Activated naive CD8-positive, alpha-beta T cell treated with anti-CD3 and anti-CD28 coated beads, Interleukin-2, amount 10 ng/mL, durations not matched to agents 7 days and 5 days (primary cell): Measurements from ENCODE around the gene INPP5E. TPM values are rescaled to one million over a fixed set of nuclear protein-coding genes. Genes with fewer than 3 reads are reported as not detected.

Source experiments
- ATAC-seq: fragments of 150-1000 bp; cut with Tn5 transposase; one replicate; pipeline ENCODE4 v1.10.0; 2021; ENCODE audit warnings: low read depth, moderate library complexity
- POLR2A ChIA-PET: fragments of 350-600 bp; sonication (Branson Sonifier 250); formaldehyde crosslinking; loops from one replicate; lab custom pipeline; 2021; ENCODE audit warnings: antibody characterized with exemption; lab: Charles Lee
- DNase-seq: peaks from one replicate; pipeline ENCODE4 v3.0.0; 2021
- H3K27ac Mint-ChIP-seq: one replicate; pipeline ENCODE4 v1.8.0; 2022; ENCODE audit warnings: mild to moderate bottlenecking, mixed read lengths
- H3K27me3 Mint-ChIP-seq: one replicate; pipeline ENCODE4 v1.8.0; 2022; ENCODE audit warnings: mild to moderate bottlenecking, moderate library complexity, mixed read lengths
- H3K36me3 Mint-ChIP-seq: one replicate; pipeline ENCODE4 v1.8.0; 2021; ENCODE audit warnings: mild to moderate bottlenecking, mixed read lengths
- H3K4me1 Mint-ChIP-seq: one replicate; pipeline ENCODE4 v1.8.0; 2021; ENCODE audit warnings: mixed read lengths
- H3K4me3 Mint-ChIP-seq: one replicate; pipeline ENCODE4 v1.8.0; 2022; ENCODE audit warnings: mild to moderate bottlenecking, moderate library complexity, mixed read lengths
- H3K9me3 Mint-ChIP-seq: one replicate; pipeline ENCODE4 v1.8.0; 2021; ENCODE audit warnings: mixed read lengths
- total RNA-seq, 2 experiments: library from RNA; stranded (reverse); gene quantifications; one replicate each; pipeline ENCODE4 v1.2.3, GENCODE V29; 2021

Gene INPP5E
- total RNA-seq, 2 experiments from 2014 or later = 22.8 to 23.0 TPM

DNA sequence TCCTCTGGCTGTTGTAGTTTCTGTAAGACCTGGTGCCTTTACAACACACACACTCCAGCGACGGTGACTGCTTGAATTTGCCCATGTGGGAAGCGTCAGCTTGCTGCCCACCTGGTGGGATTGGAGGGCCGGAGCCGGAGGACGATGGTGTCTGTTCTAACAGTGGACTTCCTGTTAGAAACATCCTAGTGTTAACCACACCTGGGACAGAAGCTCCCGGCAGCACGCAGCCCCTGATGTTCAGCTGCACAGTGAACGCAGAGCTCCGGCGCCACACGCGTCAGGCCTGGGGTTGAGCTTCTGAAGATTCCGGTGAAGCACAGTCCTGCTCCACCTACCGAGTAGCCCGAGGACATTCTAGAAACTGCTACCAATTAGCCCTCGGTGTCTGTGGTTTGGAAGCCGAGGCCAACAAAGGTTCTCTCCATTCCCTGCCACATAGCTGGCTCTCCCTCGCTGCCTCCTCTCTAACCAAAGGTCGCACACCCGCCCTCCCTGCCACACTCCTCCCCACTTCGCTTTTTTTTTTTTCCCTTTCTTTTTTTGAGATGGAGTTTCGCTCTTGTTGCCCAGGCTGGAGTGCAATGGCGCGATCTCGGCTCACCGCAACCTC lies 14.8 kb downstream of the INPP5E start:
- H3K4me1 Mint-ChIP-seq = no peaks in the 10 kb centered on the region
- H3K4me3 Mint-ChIP-seq = no peak overlapping the region
- peaks cover 1% of the 10 kb centered on the region for H3K36me3 Mint-ChIP-seq
- no peaks in the 10 kb centered on the region for H3K27me3 Mint-ChIP-seq
- peak overlapping the region; percentile 36 for H3K27ac Mint-ChIP-seq
- H3K9me3 Mint-ChIP-seq = no peaks in the 10 kb centered on the region
- POLR2A ChIA-PET = interaction anchor here (0.5 to 0.6 kb wide), 2 partner anchors 21 to 56 kb away, joined by 3 to 4 read pairs; no protein-coding TSS in a partner anchor
- no peak for DNase-seq
- no peak for ATAC-seq

DNA sequence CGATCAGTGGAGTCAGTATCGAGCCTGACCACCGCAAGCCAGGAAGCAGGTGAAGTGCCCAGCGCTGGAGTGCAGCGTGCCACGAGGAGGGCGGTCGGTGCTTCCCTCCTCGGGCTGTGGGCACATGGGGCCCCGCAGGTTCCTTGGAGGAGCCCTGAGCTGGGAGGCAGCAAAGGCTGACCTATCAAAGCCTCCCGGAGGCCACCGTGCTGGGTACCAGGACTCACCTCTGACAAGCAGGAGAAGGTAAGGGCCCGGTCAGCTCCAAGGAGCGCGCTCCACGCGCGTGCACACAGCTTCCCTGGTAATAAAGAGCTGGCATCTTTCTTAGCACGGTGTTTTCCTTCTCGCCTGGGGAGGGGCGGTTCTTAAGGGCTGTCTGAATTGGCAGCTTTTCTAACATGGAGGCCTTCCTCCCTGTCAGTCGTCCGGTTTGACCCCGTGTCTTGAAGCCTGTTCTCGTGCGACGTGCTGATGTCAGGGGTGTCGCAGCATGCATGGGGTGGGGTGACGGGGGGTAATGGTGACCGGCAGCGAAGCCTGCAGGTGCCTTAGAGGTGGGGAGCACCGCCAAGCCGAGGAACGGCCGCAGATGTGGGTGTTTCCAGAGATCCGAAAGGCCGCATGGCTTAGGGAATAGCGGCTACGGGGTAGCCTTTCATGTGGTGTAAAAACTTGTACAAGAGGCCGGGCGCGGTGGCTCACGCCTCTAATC lies 16.1 kb downstream of the INPP5E start:
- Mint-ChIP-seq H3K27ac (no peak overlapping the region), H3K4me1 (no peaks in the 10 kb centered on the region)
- POLR2A ChIA-PET = interaction anchor here (1.2 kb wide), 1 partner anchor 14 kb away, joined by 3 read pairs; the partner anchor contains the start of genes ENTR1 and PMPCA

DNA sequence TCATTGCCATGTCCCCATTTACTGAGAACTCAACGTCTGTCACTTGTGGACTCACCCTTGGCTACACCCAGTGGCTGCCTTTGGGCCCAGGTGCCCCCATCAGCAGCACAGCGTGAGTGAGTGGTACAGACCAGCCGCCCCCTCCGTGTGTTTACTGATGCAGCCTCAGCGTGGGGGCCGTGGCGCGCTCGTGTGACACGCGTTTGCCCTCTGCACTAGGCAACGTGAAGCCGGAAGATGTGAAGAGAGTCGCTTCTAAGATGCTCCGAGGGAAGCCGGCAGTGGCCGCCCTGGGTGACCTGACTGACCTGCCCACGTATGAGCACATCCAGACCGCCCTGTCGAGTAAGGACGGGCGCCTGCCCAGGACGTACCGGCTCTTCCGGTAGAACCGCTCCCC lies 16.8 kb downstream of the INPP5E start:
- no peak for ATAC-seq
- Mint-ChIP-seq H3K4me3 (no peak overlapping the region), H3K4me1 (no peaks in the 10 kb centered on the region), H3K36me3 (peaks cover 4% of the 10 kb centered on the region), H3K27ac (no peak overlapping the region), H3K9me3 (no peaks in the 10 kb centered on the region), H3K27me3 (no peaks in the 10 kb centered on the region)
- no peak for DNase-seq
- POLR2A ChIA-PET = interaction anchor here (1.2 kb wide), 1 partner anchor 13 kb away, joined by 3 read pairs; the partner anchor contains the start of genes ENTR1 and PMPCA

More for the DNA sequence above, 16.1 kb downstream of the INPP5E start:
- H3K36me3 Mint-ChIP-seq = peaks cover 4% of the 10 kb centered on the region
- ATAC-seq (no peak), DNase-seq (no peak)
- H3K27me3 Mint-ChIP-seq = no peaks in the 10 kb centered on the region
- H3K4me3 Mint-ChIP-seq = no peak overlapping the region
- H3K9me3 Mint-ChIP-seq = no peaks in the 10 kb centered on the region

DNA sequence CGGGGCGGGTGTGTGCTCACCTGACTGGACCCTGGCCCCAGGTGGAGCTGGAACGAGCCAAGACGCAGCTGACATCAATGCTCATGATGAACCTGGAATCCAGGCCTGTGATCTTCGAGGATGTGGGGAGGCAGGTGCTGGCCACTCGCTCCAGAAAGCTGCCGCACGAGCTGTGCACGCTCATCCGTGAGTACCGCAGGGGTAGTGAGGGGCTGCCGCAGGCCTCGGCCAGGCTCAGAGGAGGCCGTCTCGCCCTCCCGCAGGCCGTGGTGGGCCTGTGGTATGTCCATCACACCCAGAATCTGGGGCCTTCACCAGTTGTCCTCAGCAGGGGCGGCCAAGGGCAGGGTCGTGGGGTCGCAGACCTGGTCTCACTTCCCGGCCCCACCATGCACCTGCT lies 17.9 kb downstream of the INPP5E start:
- Mint-ChIP-seq H3K36me3 (peaks cover 4% of the 10 kb centered on the region), H3K27ac (no peak overlapping the region), H3K4me3 (no peak overlapping the region), H3K9me3 (no peaks in the 10 kb centered on the region), H3K4me1 (no peaks in the 10 kb centered on the region), H3K27me3 (no peaks in the 10 kb centered on the region)
- POLR2A ChIA-PET = no interaction called here
- ATAC-seq (no peak), DNase-seq (no peak)

DNA sequence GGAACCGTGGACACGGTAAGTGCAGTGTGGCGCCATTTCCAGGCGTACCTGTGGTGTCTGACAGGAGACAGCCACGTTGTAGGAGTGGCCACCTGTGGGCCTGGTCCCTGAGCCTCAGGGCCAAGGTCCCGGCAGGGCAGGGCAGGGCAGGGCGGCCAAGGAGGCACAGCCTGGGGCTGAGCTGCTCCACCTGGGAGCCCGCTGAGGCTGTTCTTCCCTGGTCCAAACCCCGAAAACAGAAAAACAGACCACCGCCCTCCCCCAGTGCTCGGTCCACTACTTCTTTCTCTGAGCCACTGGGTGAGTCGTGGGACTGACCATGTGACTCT lies 20.6 kb downstream of the INPP5E start:
- peaks cover 8% of the 10 kb centered on the region for H3K36me3 Mint-ChIP-seq
- no peaks in the 10 kb centered on the region for H3K9me3 Mint-ChIP-seq
- ATAC-seq = no peak
- no peaks in the 10 kb centered on the region for H3K4me1 Mint-ChIP-seq
- POLR2A ChIA-PET = no interaction called here
- no peak overlapping the region for H3K4me3 Mint-ChIP-seq
- no peak overlapping the region for H3K27ac Mint-ChIP-seq
- no peaks in the 10 kb centered on the region for H3K27me3 Mint-ChIP-seq
- no peak for DNase-seq

DNA sequence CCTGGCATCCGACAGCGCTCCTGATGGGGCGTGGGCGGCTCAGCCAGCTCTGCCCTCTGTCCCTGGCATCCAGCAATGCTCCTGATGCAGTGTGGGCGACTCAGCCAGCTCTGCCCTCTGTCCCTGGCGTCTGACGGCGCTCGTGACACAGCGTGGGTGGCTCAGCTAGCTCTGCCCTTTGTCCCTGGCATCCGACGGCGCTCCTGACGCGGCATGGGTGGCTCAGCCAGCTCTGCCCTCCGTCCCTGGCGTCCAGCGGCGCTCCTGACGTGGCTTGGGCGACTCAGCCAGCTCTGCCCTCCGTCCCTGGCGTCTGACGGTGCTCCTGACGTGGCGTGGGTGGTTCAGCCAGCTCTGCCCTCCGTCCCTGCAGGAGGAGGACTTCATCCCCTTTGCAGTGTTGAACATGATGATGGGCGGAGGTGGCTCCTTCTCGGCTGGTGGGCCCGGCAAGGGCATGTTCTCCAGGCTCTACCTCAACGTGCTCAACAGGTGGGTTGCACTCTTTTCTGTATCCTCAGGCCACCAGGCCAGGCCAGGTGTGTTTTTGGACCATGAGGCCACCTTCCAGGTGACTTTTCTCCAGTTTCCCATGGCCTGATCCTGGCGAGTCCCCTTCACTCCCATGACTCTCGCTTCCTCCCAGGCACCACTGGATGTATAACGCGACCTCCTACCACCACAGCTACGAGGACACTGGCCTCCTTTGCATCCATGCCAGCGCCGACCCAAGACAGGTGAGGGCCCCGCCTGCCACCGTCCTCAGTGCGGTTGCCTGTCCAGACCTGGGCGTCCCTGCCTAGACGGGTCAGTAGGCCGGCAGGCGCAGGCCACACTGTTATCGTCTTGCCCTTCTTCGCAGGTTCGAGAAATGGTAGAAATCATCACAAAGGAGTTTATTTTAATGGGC lies 21.2 kb downstream of the INPP5E start:
- DNase-seq (no peak), ATAC-seq (no peak)
- Mint-ChIP-seq H3K36me3 (peaks cover 8% of the 10 kb centered on the region), H3K4me3 (no peak overlapping the region), H3K27ac (no peak overlapping the region), H3K4me1 (no peaks in the 10 kb centered on the region), H3K27me3 (no peaks in the 10 kb centered on the region), H3K9me3 (no peaks in the 10 kb centered on the region)
- POLR2A ChIA-PET = no interaction called here

DNA sequence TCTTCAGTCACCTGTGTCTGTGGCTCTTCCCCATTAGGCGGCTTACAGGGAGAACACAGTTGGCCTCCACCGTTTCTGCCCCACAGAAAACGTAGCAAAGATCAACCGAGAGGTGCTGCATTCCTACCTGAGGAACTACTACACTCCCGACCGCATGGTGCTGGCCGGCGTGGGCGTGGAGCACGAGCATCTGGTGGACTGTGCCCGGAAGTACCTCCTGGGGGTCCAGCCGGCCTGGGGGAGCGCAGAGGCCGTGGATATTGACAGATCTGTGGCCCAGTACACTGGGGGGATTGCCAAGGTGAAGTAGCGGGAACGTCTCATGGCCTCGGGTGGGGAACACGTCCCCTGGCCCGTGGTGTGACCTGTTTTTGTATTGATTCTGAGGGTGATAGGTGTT lies 22.7 kb downstream of the INPP5E start:
- POLR2A ChIA-PET = no interaction called here
- no peak overlapping the region for H3K27ac Mint-ChIP-seq

DNA sequence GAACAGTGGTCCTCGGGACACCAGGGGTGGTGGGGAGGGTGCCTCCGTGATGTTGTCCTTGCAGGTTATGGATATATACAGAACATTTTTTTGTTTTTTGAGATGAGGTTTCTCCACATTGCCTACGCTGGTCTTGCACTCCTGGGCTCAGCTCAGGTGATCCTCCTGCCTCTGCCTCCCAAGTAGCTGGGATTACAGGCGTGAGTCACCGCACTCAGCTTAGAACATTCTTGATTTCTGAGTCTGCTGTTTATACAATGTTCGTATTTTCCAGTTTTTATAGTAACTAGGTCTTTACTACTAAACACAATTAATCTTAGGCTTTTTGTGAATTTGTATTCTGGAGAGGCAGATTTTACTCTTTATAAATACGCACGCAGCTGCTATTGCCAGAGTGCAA lies 23.2 kb downstream of the INPP5E start:
- Mint-ChIP-seq H3K36me3 (peaks cover 8% of the 10 kb centered on the region), H3K27ac (no peak overlapping the region), H3K4me1 (peaks cover 8% of the 10 kb centered on the region), H3K9me3 (no peaks in the 10 kb centered on the region), H3K27me3 (no peaks in the 10 kb centered on the region), H3K4me3 (no peak overlapping the region)
- DNase-seq = no peak
- no peak for ATAC-seq
- POLR2A ChIA-PET = no interaction called here

More for the DNA sequence above, 22.7 kb downstream of the INPP5E start:
- DNase-seq (no peak), ATAC-seq (no peak)
- Mint-ChIP-seq H3K27me3 (no peaks in the 10 kb centered on the region), H3K36me3 (peaks cover 8% of the 10 kb centered on the region), H3K4me1 (peaks cover 4% of the 10 kb centered on the region), H3K4me3 (no peak overlapping the region), H3K9me3 (no peaks in the 10 kb centered on the region)

DNA sequence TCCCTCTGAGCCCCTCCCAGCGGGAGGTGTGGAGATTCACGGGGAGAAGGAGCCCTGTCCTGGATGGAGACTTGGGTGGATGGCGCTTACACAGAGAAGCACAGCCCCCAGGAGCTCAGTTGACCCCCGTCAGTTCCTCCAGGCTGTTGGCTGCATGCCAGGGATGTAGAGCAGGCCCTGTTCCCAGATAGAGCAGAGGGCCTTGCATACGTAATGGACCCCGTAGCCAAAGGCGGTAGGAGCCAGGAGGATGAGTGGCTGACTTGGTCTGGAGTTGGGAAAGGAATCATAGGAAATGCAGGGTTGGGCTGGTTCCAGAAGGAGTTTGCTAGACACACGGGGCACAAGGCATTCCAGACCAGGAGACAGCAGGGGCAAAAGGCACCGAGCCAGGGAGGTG lies 26.7 kb downstream of the INPP5E start:
- Mint-ChIP-seq H3K9me3 (no peaks in the 10 kb centered on the region), H3K4me1 (peaks cover 27% of the 10 kb centered on the region), H3K4me3 (no peak overlapping the region), H3K36me3 (peaks cover 13% of the 10 kb centered on the region), H3K27ac (no peak overlapping the region), H3K27me3 (no peaks in the 10 kb centered on the region)
- ATAC-seq (no peak), DNase-seq (no peak)
- POLR2A ChIA-PET = no interaction called here

DNA sequence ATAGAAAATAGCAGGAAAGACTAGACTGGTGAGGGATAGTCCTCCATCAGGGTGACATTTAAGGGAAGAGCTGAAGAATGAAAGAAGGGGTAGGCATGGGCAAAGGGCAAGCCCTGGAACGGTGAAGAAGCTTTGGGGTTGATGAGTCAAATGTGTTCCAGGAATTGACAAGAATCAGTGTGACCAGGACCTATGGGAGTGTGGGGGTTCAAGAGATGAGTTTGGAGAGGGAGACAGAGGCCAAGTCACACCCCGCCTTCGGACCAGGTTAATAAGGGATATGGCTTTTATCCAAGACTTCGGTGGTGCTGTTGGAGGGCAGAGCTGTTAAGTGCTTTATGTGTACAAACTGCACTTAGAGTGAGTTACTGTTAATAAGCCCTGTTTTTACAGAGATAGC lies 28.3 kb downstream of the INPP5E start:
- no peaks in the 10 kb centered on the region for H3K9me3 Mint-ChIP-seq
- DNase-seq = no peak
- peaks cover 27% of the 10 kb centered on the region for H3K4me1 Mint-ChIP-seq
- POLR2A ChIA-PET = interaction anchor here (1.0 to 1.1 kb wide), 2 partner anchors 48 to 304 kb away, joined by 3 to 4 read pairs; partner anchors contain the start of gene DNLZ
- peak overlapping the region; percentile 94 for H3K4me3 Mint-ChIP-seq
- peaks cover 22% of the 10 kb centered on the region for H3K36me3 Mint-ChIP-seq
- ATAC-seq = no peak
- peak overlapping the region; percentile 88 for H3K27ac Mint-ChIP-seq
- H3K27me3 Mint-ChIP-seq = no peaks in the 10 kb centered on the region

DNA sequence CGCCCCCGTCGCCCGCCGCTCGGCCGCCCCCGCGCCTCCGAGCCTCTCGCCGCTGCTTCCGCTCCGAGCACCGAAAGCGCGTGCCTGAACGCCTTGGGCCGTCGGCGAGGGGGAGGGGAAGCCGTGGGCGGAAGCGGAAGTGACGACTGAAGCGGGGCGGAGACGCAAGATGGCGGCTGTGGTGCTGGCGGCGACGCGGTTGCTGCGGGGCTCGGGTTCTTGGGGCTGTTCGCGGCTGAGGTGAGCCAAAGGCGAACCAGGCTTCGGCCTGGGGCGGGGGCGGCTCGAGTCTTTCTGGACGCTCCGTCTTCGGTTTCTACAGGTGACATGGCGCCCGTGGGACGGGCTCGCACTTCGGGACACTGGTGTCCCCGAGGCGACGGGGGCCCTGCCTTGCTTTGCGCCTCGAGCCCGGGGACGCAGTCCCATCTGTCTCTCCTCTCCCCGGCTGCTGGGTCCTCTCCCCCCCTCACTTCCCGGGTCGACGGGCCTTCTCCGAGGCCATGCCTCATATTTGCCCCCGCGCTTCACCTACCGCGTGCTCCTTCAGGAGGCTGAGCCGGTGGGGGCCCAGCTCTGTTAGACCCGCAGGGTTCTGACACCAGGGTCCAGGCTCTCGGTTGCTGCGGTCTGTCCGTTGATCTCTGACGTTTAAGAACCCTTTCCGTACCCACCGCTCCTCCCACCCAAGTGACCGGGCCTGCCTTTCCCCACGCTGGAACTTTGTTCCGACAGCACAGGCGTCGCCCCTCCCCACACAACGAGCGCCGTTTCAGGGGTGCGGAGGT lies 29.0 kb downstream of the INPP5E start, which contains the start of the genes ENTR1 and PMPCA:
Gene ENTR1, minus strand, starts transcription at position 115 of the 788 bp plus-strand sequence. CDS start 217 bp downstream, outside the sequence.
Gene PMPCA, plus strand, starts transcription at position 159 of the 788 bp plus-strand sequence. Its CDS starts 11 bp downstream, at position 170.
- Mint-ChIP-seq H3K9me3 (no peaks in the 10 kb centered on the region), H3K27ac (peak within 1 kb of the TSS; percentile 90), H3K4me3 (peak within 1 kb of the TSS; percentile 94), H3K27me3 (no peaks in the 10 kb centered on the region), H3K36me3 (peaks cover 23% of the 10 kb centered on the region), H3K4me1 (peaks cover 27% of the 10 kb centered on the region)
- peak; percentile 76 for ATAC-seq
- DNase-seq = peak; percentile 97
- POLR2A ChIA-PET = interaction anchor here (0.5 to 1.8 kb wide), 7 partner anchors 12 to 303 kb away, joined by 3 to 7 read pairs (median 3); partner anchors contain the start of gene DNLZ
